GM23338 (cell line): ENCODE results near the gene DUS2. TPM values are rescaled to one million over a fixed set of nuclear protein-coding genes. Genes with fewer than 3 reads are reported as not detected.
"Not testable (repeated sequence)": the region's sequence is repeated elsewhere in the genome, so short reads cannot be mapped to it uniquely, and the experiment has no call there.

Experiments used
- ATAC-seq: fragments of 200-7000 bp; cut with Tn5 transposase; 3 replicates; pipeline ENCODE4 v1.9.1; 2020
- DNase-seq: peaks from one replicate; pipeline ENCODE4 v3.0.0-alpha.2; 2015; ENCODE audit warnings: low spot score
- H2AFZ ChIP-seq: fragments of 200-600 bp; sonication (generic); 2 replicates; pipeline ENCODE4 v1.8.0; 2016; ENCODE audit warnings: antibody characterized with exemption, mild to moderate bottlenecking, moderate library complexity
- H3F3A ChIP-seq: fragments of 200-600 bp; sonication (generic); replicated peaks from 2 replicates; pipeline ENCODE4 v1.8.0; 2017; ENCODE audit warnings: antibody characterized with exemption, mixed run types, low read depth
- H3K27ac ChIP-seq: fragments of 200-600 bp; sonication (generic); 2 replicates; pipeline ENCODE4 v1.6.1; 2016; ENCODE audit warnings: low read depth
- H3K27me3 ChIP-seq: fragments of 200-600 bp; sonication (generic); 2 replicates; pipeline ENCODE4 v1.8.0; 2016; ENCODE audit warnings: mild to moderate bottlenecking, mixed run types, moderate library complexity; ENCODE audit not compliant: insufficient read depth
- H3K36me3 ChIP-seq: fragments of 200-600 bp; sonication (generic); 2 replicates; pipeline ENCODE4 v1.8.0; 2016; ENCODE audit warnings: mild to moderate bottlenecking; ENCODE audit not compliant: insufficient read depth
- H3K4me1 ChIP-seq: fragments of 200-600 bp; sonication (generic); 2 replicates; pipeline ENCODE4 v1.8.0; 2016; ENCODE audit warnings: mild to moderate bottlenecking, moderate library complexity; ENCODE audit not compliant: insufficient read depth
- H3K4me2 ChIP-seq: fragments of 200-600 bp; sonication (generic); 2 replicates; pipeline ENCODE4 v1.7.1; 2017; ENCODE audit warnings: mixed run types
- H3K4me3 ChIP-seq: fragments of 200-600 bp; sonication (generic); 2 replicates; pipeline ENCODE4 v1.6.1; 2016; ENCODE audit warnings: mixed run types
- H3K79me2 ChIP-seq: fragments of 200-600 bp; sonication (generic); replicated peaks from 2 replicates; pipeline ENCODE4 v1.8.0; 2017; ENCODE audit warnings: mild to moderate bottlenecking; ENCODE audit not compliant: insufficient read depth
- H3K9me2 ChIP-seq: fragments of 200-600 bp; sonication (generic); 2 replicates; pipeline ENCODE4 v1.8.0; 2017; ENCODE audit not compliant: insufficient read depth
- H4K20me1 ChIP-seq: fragments of 200-600 bp; sonication (generic); replicated peaks from 2 replicates; pipeline ENCODE4 v1.8.0; 2017; ENCODE audit warnings: mild to moderate bottlenecking; ENCODE audit not compliant: insufficient read depth
- H3K27ac Mint-ChIP-seq: 2 replicates; pipeline ENCODE4 v1.8.0; 2020; ENCODE audit warnings: inconsistent platforms, mild to moderate bottlenecking, moderate library complexity, mixed read lengths
- H3K27me3 Mint-ChIP-seq: 3 replicates; pipeline ENCODE4 v1.8.0; 2022; ENCODE audit warnings: low read depth, mild to moderate bottlenecking, moderate library complexity, mixed read lengths, inconsistent platforms; ENCODE audit not compliant: insufficient read depth, poor library complexity
- H3K36me3 Mint-ChIP-seq: 3 replicates; pipeline ENCODE4 v1.8.0; 2021; ENCODE audit warnings: low read depth, mild to moderate bottlenecking, inconsistent platforms, moderate library complexity, mixed read lengths
- H3K4me1 Mint-ChIP-seq: 3 replicates; pipeline ENCODE4 v1.8.0; 2020; ENCODE audit warnings: mild to moderate bottlenecking, inconsistent platforms, mixed read lengths
- H3K4me3 Mint-ChIP-seq: 3 replicates; pipeline ENCODE4 v1.8.0; 2021; ENCODE audit warnings: moderate library complexity, mild to moderate bottlenecking, inconsistent platforms, mixed read lengths
- H3K9me3 Mint-ChIP-seq: 3 replicates; pipeline ENCODE4 v1.8.0; 2020; ENCODE audit warnings: moderate library complexity, mild to moderate bottlenecking, inconsistent platforms, mixed read lengths
- EZH2 ChIP-seq: fragments of 200-600 bp; sonication (generic); IDR thresholded peaks from one replicate; pipeline ENCODE4 v1.8.0; 2017; ENCODE audit warnings: antibody characterized with exemption, mild to moderate bottlenecking, low read depth; ENCODE audit not compliant: unreplicated experiment
- EZH2phosphoT487 ChIP-seq: fragments of 200-600 bp; sonication (generic); IDR thresholded peaks from one replicate; pipeline ENCODE4 v1.8.1; 2018; ENCODE audit warnings: antibody characterized with exemption; ENCODE audit not compliant: unreplicated experiment
- NANOG ChIP-seq: IDR thresholded peaks from 2 replicates; pipeline ENCODE4 v1.6.1; 2016; ENCODE audit warnings: antibody characterized with exemption, borderline replicate concordance
- POLR2AphosphoS5 ChIP-seq: IDR thresholded peaks from 2 replicates; pipeline ENCODE4 v1.6.1; 2016; ENCODE audit warnings: antibody characterized with exemption, low read depth
- ZNF114 ChIP-seq: fragments of 250-450 bp; sonication (Bioruptor Pico); IDR thresholded peaks from 2 replicates; pipeline ENCODE4 v1.5.0; 2020; ENCODE audit warnings: mild to moderate bottlenecking, moderate library complexity
- polyA plus RNA-seq: library from polyadenylated mRNA; unstranded; fragments of >200 nt; fragmentation: Nextera tagmentation; extraction: Ambion mirVana; gene quantifications from 2 replicates; pipeline ENCODE4 v1.2.1, GENCODE V29; 2016
- total RNA-seq: library from RNA; depleted of rRNA; stranded (reverse); fragments of >200 nt; shearing (Covaris generic); gene quantifications from 2 replicates; pipeline ENCODE4 v1.2.3, GENCODE V29; 2014
- TF ChIP-seq, protein P1 (sequence below): IDR thresholded peaks from one replicate; pipeline ENCODE4 v1.6.1; 2018; ENCODE audit warnings: antibody characterized with exemption; ENCODE audit not compliant: unreplicated experiment
- TF ChIP-seq, protein P2 (sequence below): IDR thresholded peaks from 2 replicates; pipeline ENCODE4 v1.6.1; 2016; ENCODE audit warnings: antibody characterized with exemption
- TF ChIP-seq, protein P3 (sequence below), 2 experiments: fragments of 200-600 bp in 1 of 2; sonication (generic) in 1 of 2; conservative IDR thresholded peaks; 2 replicates each; pipeline versions ENCODE4 v1.5.1 to v1.6.1; 2016 to 2017; ENCODE audit warnings: antibody characterized with exemption in 2 of 2, low read depth in 2 of 2, mild to moderate bottlenecking in 2 of 2, moderate library complexity in 1 of 2

DUS2 gene
- total and polyA plus RNA-seq, 2 experiments from 2014 or later, result 13.3 to 26.4 TPM

DNA sequence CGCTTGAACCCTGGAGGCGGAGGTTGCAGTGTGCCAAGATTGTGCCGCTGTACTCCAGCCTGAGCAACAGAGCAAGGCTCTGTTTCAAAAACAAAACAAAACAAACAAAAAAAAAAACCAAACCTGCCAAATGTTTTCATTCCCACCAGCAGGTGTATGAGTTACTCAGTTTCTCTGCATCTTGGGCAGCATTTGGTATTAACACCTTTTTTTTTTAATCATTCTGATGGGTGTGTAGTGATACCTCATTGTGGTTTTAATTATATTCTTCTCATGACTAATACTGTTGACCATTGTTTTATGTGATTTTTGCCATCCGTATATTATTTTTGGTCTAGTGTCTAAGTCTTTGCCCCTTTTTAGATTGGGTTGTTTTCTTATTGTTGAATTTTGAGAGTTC, 77.4 kb downstream of the DUS2 start:
- Mint-ChIP-seq H3K9me3 (no peaks in the 10 kb centered on the region; the same call in 2 of the 3 replicates), H3K27me3 (no peaks in the 10 kb centered on the region), H3K4me3 (no peak overlapping the region), H3K27ac (no peak overlapping the region), H3K36me3 (no peaks in the 10 kb centered on the region), H3K4me1 (peaks cover 14% of the 10 kb centered on the region)
- no peaks in the 10 kb centered on the region for H3K36me3 ChIP-seq
- peaks cover 98% of the 10 kb centered on the region for H3K79me2 ChIP-seq
- no peak overlapping the region for H3K4me2 ChIP-seq
- no peak overlapping the region for H3K27ac ChIP-seq
- peaks cover 62% of the 10 kb centered on the region for H4K20me1 ChIP-seq
- ATAC-seq (no peak), DNase-seq (no peak)
- TF ChIP-seq EZH2 (no peak), EZH2phosphoT487 (no peak)
- H3F3A ChIP-seq, result no peaks in the 10 kb centered on the region
- no peaks in the 10 kb centered on the region for H3K27me3 ChIP-seq
- H2AFZ ChIP-seq, result no peak overlapping the region
- no peaks in the 10 kb centered on the region for H3K9me2 ChIP-seq
- peaks cover 6% of the 10 kb centered on the region for H3K4me1 ChIP-seq
- H3K4me3 ChIP-seq, result no peak overlapping the region

DNA sequence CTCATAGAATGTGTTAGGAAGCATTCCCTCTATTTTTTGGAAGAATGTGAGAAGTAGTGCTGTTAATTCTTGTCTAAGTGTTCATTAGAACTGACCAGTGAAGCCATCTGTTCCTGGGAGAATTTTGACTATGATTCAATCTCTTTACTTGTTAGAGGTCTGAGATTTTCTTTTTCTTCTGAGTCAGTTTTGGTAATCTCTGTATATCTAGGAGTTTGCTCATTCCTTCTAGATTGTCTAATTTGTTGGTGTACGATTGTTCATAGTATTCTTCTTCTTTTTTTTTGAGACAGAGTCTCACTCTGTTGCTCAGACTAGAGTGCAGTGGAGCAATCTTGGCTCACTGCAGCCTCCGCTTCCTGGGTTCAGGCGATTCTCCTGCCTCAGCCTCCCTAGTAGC, 82.5 kb downstream of the DUS2 start:
- H3K4me3 Mint-ChIP-seq, result no peak overlapping the region
- no peak for ATAC-seq
- peaks cover 100% of the 10 kb centered on the region for H3K79me2 ChIP-seq

DNA sequence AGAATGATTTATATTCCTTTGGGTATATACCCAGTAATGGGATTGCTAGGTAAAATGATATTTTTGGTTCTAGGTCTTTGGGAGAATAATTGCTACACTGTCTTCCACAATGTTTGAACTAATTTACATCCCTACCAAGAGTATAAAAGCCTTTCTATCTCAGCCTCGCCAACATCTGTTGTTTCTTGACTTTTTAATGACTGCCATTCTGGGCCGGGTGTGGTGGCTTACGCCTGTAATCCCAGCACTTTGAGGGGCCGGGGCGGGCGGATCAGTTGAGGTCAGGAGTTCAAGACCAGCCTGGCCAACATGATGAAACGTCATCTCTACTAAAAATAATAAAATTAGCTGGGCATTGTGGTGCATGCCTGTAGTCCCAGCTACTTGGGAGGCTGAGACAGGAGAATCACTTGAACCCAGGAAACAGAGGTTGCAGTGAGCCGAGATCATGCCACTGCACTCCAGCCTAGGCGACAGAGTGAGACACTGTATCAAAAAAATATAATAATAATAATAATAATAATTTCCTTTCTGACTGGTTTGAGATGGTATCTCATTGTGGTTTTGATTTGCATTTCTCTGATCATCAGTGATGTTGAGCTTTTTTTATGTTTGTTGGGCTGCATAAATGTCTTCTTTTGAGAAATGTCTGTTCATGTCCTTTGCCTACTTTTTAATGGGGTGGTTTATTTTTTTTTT, 84.3 kb downstream of the DUS2 start:
- not testable (repeated sequence) for H3K4me2 ChIP-seq, ATAC-seq, H3K27ac ChIP-seq, H3K36me3 ChIP-seq, H3K4me1 ChIP-seq, H3K4me3 Mint-ChIP-seq, DNase-seq, H2AFZ ChIP-seq, H3K4me3 ChIP-seq, H3K27me3 Mint-ChIP-seq, H3K27ac Mint-ChIP-seq, H3F3A ChIP-seq, H3K27me3 ChIP-seq, H3K4me1 Mint-ChIP-seq, H3K9me2 ChIP-seq
- Histone ChIP-seq H4K20me1 (peaks cover 60% of the 10 kb centered on the region), H3K79me2 (peaks cover 100% of the 10 kb centered on the region)
- H3K9me3 Mint-ChIP-seq, result peaks cover 37% of the 10 kb centered on the region
- peaks cover 33% of the 10 kb centered on the region for H3K36me3 Mint-ChIP-seq

More for the DNA sequence above, 82.5 kb downstream of the DUS2 start:
- H3K9me3 Mint-ChIP-seq, result peaks cover 24% of the 10 kb centered on the region
- H3K36me3 Mint-ChIP-seq, result peaks cover 22% of the 10 kb centered on the region
- no peaks in the 10 kb centered on the region for H3K27me3 Mint-ChIP-seq
- TF ChIP-seq, protein P1, sequence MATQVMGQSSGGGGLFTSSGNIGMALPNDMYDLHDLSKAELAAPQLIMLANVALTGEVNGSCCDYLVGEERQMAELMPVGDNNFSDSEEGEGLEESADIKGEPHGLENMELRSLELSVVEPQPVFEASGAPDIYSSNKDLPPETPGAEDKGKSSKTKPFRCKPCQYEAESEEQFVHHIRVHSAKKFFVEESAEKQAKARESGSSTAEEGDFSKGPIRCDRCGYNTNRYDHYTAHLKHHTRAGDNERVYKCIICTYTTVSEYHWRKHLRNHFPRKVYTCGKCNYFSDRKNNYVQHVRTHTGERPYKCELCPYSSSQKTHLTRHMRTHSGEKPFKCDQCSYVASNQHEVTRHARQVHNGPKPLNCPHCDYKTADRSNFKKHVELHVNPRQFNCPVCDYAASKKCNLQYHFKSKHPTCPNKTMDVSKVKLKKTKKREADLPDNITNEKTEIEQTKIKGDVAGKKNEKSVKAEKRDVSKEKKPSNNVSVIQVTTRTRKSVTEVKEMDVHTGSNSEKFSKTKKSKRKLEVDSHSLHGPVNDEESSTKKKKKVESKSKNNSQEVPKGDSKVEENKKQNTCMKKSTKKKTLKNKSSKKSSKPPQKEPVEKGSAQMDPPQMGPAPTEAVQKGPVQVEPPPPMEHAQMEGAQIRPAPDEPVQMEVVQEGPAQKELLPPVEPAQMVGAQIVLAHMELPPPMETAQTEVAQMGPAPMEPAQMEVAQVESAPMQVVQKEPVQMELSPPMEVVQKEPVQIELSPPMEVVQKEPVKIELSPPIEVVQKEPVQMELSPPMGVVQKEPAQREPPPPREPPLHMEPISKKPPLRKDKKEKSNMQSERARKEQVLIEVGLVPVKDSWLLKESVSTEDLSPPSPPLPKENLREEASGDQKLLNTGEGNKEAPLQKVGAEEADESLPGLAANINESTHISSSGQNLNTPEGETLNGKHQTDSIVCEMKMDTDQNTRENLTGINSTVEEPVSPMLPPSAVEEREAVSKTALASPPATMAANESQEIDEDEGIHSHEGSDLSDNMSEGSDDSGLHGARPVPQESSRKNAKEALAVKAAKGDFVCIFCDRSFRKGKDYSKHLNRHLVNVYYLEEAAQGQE, result no peak
- no peak for TF ChIP-seq EZH2phosphoT487
- TF ChIP-seq, protein P2, sequence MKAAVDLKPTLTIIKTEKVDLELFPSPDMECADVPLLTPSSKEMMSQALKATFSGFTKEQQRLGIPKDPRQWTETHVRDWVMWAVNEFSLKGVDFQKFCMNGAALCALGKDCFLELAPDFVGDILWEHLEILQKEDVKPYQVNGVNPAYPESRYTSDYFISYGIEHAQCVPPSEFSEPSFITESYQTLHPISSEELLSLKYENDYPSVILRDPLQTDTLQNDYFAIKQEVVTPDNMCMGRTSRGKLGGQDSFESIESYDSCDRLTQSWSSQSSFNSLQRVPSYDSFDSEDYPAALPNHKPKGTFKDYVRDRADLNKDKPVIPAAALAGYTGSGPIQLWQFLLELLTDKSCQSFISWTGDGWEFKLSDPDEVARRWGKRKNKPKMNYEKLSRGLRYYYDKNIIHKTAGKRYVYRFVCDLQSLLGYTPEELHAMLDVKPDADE, result no peak
- no peak for TF ChIP-seq ZNF114
- TF ChIP-seq NANOG, result no peak
- TF ChIP-seq POLR2AphosphoS5, result no peak
- TF ChIP-seq, protein P3, sequence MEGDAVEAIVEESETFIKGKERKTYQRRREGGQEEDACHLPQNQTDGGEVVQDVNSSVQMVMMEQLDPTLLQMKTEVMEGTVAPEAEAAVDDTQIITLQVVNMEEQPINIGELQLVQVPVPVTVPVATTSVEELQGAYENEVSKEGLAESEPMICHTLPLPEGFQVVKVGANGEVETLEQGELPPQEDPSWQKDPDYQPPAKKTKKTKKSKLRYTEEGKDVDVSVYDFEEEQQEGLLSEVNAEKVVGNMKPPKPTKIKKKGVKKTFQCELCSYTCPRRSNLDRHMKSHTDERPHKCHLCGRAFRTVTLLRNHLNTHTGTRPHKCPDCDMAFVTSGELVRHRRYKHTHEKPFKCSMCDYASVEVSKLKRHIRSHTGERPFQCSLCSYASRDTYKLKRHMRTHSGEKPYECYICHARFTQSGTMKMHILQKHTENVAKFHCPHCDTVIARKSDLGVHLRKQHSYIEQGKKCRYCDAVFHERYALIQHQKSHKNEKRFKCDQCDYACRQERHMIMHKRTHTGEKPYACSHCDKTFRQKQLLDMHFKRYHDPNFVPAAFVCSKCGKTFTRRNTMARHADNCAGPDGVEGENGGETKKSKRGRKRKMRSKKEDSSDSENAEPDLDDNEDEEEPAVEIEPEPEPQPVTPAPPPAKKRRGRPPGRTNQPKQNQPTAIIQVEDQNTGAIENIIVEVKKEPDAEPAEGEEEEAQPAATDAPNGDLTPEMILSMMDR (conservative IDR thresholded peaks at IDR 0.05; ENCODE audit: low read depth in 2 of 2), result no peak
- no peak for DNase-seq
- Histone ChIP-seq H2AFZ (no peak overlapping the region), H4K20me1 (peaks cover 61% of the 10 kb centered on the region), H3K27ac (no peak overlapping the region), H3F3A (no peaks in the 10 kb centered on the region), H3K4me1 (no peaks in the 10 kb centered on the region; the same call in 1 of the 2 replicates), H3K36me3 (no peaks in the 10 kb centered on the region), H3K4me2 (no peak overlapping the region), H3K9me2 (no peaks in the 10 kb centered on the region), H3K4me3 (no peak overlapping the region), H3K27me3 (no peaks in the 10 kb centered on the region)
- H3K4me1 Mint-ChIP-seq, result peaks cover 4% of the 10 kb centered on the region
- H3K27ac Mint-ChIP-seq, result no peak overlapping the region

DNA sequence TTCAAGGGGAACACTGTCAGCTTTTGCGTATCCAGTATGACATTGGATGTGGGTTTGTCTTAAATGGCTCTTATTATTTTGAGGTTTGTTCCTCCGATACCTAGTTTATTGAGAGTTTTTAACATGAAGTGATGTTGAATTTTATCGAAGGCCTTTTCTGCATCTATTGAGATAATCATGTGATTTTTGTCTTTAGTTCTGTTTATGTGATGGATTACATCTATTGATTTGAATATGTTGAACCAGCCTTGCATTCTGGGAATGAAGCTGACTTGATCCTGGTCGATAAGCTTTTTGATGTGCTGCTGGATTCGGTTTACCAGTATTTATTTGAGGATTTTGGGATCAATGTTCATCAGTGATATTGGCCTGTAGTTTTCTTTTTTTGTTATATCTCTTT, 86.1 kb downstream of the DUS2 start:
- not testable (repeated sequence) for H3K9me2 ChIP-seq, H3K27me3 ChIP-seq, H3K27ac ChIP-seq, H3K27ac Mint-ChIP-seq, H3K4me3 Mint-ChIP-seq, H3K4me3 ChIP-seq, H3K4me1 Mint-ChIP-seq, H3K4me1 ChIP-seq, DNase-seq, H3K36me3 ChIP-seq, ATAC-seq, H2AFZ ChIP-seq, H3K27me3 Mint-ChIP-seq, H3F3A ChIP-seq, H3K4me2 ChIP-seq
- Histone ChIP-seq H4K20me1 (peaks cover 69% of the 10 kb centered on the region), H3K79me2 (peaks cover 100% of the 10 kb centered on the region)
- Mint-ChIP-seq H3K9me3 (peaks cover 37% of the 10 kb centered on the region), H3K36me3 (peaks cover 33% of the 10 kb centered on the region)
